ENCODE data around the gene SULF2. TPM values are rescaled to one million over a fixed set of nuclear protein-coding genes. Genes with fewer than 3 reads are reported as not detected.

SULF2 gene
- total RNA-seq, 1 donor: 74.7 TPM

DNA sequence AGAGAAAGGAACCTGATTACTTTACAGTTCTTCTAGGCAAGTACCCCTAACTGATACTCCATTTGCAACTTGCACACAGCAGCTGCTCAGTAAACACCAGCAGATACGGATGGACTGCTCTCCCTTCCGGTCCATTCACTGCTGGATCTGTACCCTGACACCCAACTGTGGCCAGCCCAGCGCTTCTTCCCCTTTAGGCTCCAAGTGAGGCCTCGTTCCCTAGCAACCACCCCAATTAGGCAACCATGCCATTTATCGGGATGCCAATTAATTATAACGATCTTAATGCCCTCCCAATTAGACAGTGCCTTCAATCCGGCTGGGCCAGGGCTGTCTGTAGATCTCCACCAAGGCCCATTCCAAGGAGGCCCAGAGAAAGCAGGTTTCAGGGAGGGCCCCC lies 3.2 kb downstream of the SULF2 start:
- Histone ChIP-seq H3K9me3 (ENCODE audit: low read depth, low read length) (no peaks in the 10 kb centered on the region), H3K4me3 (ENCODE audit: low read length) (no peak overlapping the region), H3K27me3 (ENCODE audit: insufficient read depth, low read length) (peaks cover 26% of the 10 kb centered on the region), H3K4me1 (ENCODE audit: insufficient read depth, low read length) (peaks cover 38% of the 10 kb centered on the region)

DNA sequence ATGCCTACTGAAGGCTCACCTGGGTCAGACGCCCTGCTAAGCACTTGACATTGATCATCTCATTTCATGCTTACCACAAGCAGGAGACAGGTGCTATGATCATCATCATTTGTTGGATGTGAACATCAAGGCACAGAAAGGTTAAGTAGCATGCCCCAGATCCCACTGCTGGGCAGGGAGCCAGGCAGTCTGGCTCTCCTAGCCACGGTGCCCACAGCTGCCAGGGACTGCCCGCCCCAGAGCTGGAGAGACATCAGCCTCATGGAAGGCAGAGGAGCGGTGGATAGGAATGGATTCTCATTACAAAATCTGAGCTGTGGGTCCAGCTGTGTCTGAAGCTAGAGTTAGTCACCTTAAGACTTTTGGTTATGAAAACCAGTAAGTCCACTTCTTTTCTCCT lies 3.6 kb downstream of the SULF2 start:
- H3K4me1 ChIP-seq (ENCODE audit: insufficient read depth, low read length): peaks cover 39% of the 10 kb centered on the region
- no peak overlapping the region for H3K4me3 ChIP-seq (ENCODE audit: low read length)
- H3K9me3 ChIP-seq (ENCODE audit: low read depth, low read length): no peaks in the 10 kb centered on the region
- H3K27me3 ChIP-seq (ENCODE audit: insufficient read depth, low read length): peaks cover 22% of the 10 kb centered on the region

DNA sequence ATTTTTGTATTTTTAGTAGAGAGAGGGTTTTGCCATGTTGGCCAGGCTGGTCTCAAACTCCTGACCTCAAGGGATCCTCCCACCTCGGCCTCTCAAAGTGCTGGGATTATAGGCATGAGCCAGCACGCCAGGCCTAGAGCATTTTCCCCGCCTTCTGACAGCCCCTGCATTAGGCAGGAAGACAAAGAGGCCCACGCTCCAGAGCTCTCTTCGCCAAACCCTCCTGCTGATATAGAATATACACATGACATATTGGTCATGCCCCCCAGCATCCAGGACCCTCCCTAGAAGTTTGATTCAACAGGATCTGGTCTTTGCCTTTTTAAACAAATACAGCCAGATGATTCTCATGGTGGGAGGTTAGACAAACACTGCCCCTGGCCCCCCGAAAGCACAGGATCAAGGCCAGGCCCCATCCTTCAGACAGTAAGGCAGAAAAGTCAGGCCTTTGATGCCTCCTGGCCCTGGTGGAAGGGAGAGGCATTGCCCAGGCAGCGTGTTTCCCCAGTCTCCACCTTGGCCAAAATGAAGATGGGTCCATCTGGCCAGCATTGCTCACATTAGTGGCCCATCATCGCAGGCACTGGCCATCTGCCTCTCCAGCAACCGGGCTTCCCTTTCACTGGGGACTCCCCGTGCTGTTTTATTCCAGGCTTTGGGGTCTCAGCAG lies 4.4 kb downstream of the SULF2 start:
- no peak overlapping the region for H3K4me3 ChIP-seq (ENCODE audit: low read length)
- H3K27me3 ChIP-seq (ENCODE audit: insufficient read depth, low read length): peaks cover 21% of the 10 kb centered on the region
- peaks cover 43% of the 10 kb centered on the region for H3K4me1 ChIP-seq (ENCODE audit: insufficient read depth, low read length)
- no peaks in the 10 kb centered on the region for H3K9me3 ChIP-seq (ENCODE audit: low read depth, low read length)

DNA sequence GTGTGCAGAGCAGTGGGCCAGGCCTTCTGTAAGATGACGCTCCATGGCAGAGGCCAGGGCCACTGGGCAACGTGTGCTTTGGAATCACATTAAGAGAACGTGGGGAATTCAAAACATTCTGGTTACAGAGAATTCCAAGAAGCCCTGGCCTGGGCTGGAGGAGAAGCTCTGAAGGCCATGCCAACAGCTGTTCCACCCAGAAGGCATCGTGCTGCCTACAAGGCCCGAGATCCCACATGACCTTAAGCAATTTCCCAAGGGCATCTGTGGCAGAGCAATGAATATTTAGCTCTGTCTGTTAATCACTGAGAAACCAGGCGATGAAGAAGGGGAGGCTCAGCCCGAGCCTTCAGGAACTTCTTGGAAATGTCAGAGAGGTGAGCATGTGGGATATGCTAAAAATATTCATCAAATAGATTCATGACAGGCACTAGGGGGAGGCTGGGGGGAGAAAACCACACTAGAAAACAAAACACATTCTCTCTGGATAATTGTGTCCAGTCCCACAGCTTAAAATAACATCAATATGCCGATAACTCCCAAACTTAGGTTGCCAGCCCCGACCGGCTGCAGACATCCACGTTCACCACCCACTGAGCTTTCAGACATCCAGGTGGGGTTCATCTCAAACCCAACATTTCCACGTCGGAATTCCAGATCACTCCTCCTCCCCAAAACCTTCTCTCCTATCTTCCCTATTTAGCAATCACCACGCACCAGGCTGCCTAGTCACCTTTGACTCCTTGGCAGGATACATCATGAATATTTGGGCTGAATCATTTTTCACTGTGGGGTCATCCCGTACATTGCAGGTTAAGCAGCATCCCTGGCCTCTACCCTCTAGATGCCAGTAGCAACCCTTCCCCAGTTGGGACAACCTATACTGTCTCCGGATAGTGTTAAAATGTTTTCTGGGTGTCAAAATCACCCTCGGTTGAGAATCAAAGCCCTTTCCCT lies 6.6 kb downstream of the SULF2 start:
- Histone ChIP-seq H3K4me3 (ENCODE audit: low read length) (no peak overlapping the region), H3K9me3 (ENCODE audit: low read depth, low read length) (no peaks in the 10 kb centered on the region), H3K27me3 (ENCODE audit: insufficient read depth, low read length) (peaks cover 11% of the 10 kb centered on the region), H3K4me1 (ENCODE audit: insufficient read depth, low read length) (peaks cover 46% of the 10 kb centered on the region)

DNA sequence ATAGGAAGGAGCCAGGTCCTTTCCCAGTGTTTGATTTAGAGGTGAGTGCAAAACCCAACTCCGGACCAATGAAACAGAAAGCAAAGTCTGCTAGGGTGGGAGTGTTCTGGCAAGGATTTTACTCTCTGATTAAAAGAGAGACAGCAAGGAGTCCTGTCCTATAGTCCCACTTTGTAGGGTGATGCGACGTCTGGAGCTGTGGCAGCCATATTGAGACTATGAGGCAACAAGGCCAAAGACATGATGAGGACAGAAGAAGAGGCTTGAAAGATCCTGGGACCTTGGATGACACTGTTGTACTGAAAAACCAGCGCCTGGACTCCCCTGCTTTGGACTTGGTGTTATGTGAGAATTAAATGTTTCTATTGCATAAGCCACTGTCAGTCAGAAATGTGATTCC lies 8.1 kb downstream of the SULF2 start:
- Histone ChIP-seq H3K4me3 (ENCODE audit: low read length) (no peak overlapping the region), H3K27me3 (ENCODE audit: insufficient read depth, low read length) (no peaks in the 10 kb centered on the region), H3K9me3 (ENCODE audit: low read depth, low read length) (no peaks in the 10 kb centered on the region), H3K4me1 (ENCODE audit: insufficient read depth, low read length) (peaks cover 51% of the 10 kb centered on the region)

DNA sequence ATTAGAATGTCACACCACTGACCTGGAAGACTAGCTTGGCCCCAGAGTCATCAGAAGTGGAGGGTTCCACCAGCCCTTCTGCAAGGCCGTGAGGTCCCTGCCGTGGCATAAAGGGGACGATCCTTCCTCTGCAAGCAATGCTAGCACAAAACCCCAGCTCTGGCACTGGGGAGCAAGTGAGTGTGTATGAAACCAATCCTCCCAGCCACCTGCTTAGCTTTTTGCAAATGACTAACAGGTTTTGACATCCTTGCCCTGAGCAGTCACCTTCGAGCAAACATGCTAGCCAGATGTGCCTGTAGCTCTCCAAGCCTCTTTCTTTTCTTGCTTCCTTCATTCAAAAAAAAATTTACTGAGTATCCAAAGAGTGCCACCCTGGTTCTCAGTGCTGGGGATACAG lies 8.6 kb downstream of the SULF2 start:
- Histone ChIP-seq H3K9me3 (ENCODE audit: low read depth, low read length) (no peaks in the 10 kb centered on the region), H3K4me1 (ENCODE audit: insufficient read depth, low read length) (peaks cover 52% of the 10 kb centered on the region), H3K27me3 (ENCODE audit: insufficient read depth, low read length) (no peaks in the 10 kb centered on the region), H3K4me3 (ENCODE audit: low read length) (no peak overlapping the region)

DNA sequence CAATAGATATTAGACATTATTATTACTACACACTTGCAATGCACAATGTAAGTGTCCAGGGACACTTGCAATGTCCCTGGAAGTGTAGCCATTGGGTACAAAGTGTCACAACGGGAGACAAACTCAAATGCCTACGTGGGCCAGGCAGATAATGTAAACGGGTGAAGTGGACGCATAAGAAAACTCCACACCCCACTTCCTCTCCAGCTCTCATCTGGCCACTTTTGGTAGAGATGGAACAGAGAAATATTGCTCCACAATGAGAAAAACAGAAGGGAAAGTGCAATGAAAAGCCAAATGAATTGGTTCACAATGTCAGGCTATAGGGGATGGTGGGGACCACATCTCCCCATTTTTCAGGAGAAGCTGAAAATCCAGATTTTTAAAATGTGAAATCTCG lies 9.4 kb downstream of the SULF2 start:
- Histone ChIP-seq H3K4me3 (ENCODE audit: low read length) (no peak overlapping the region), H3K9me3 (ENCODE audit: low read depth, low read length) (no peaks in the 10 kb centered on the region), H3K4me1 (ENCODE audit: insufficient read depth, low read length) (peaks cover 58% of the 10 kb centered on the region)

DNA sequence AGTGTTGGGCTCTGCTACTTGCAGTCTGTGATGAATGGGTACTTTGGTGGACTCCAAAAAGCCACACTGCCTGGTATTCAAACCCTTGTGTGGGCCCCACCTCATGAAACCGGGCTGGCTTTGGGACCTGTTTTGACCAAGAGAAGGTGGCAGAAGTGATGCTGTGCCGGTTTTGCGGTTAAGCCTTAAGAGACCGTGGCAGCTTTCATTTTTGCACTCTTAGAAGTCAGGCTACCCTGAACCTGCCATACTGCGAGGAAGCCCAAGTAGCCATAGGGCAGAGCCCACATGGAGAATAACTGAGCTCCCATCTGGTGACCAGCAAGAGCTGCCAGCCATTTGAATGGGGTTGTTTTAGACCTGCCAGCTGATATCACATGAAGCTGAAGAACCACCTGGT lies 10.2 kb downstream of the SULF2 start:
- Histone ChIP-seq H3K4me3 (ENCODE audit: low read length) (no peak overlapping the region), H3K9me3 (ENCODE audit: low read depth, low read length) (no peaks in the 10 kb centered on the region), H3K27me3 (ENCODE audit: insufficient read depth, low read length) (no peaks in the 10 kb centered on the region), H3K4me1 (ENCODE audit: insufficient read depth, low read length) (peaks cover 66% of the 10 kb centered on the region)

More for the DNA sequence above, 9.4 kb downstream of the SULF2 start:
- H3K27me3 ChIP-seq (ENCODE audit: insufficient read depth, low read length): no peaks in the 10 kb centered on the region

DNA sequence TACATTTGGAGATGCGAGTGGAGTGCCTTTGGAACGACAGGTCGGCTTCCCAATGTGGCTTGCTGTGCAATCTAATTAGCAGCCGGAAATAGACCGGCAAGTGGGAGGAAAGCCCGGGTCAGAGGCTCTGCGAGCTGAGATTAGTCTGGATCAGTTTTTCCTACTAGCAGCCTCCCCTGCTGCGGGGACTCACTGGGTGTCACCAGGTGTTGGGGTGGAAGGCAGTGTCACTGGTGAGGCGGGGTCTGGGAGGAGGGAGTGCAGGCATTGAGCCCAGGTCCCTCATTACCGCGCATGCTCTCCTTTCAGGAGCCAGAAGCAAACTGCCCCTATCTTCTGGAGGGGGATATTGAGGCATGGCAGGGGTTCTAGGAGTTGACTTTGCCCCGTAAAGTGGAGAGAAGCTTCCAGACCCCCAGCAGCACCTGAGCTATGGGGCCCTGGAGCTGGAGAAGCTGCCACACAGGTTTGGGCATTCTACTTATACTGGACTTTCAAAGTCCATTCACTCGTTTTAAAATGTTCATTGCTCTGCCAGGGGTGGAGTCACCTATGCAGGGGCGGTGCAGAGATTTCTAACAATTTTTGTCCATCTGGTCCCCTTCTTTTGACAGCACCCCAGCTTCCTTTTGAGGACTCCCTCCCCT lies 11.0 kb downstream of the SULF2 start:
- H3K9me3 ChIP-seq (ENCODE audit: low read depth, low read length): no peaks in the 10 kb centered on the region
- no peak overlapping the region for H3K4me3 ChIP-seq (ENCODE audit: low read length)
- H3K27me3 ChIP-seq (ENCODE audit: insufficient read depth, low read length): no peaks in the 10 kb centered on the region
- peaks cover 74% of the 10 kb centered on the region for H3K4me1 ChIP-seq (ENCODE audit: insufficient read depth, low read length)

DNA sequence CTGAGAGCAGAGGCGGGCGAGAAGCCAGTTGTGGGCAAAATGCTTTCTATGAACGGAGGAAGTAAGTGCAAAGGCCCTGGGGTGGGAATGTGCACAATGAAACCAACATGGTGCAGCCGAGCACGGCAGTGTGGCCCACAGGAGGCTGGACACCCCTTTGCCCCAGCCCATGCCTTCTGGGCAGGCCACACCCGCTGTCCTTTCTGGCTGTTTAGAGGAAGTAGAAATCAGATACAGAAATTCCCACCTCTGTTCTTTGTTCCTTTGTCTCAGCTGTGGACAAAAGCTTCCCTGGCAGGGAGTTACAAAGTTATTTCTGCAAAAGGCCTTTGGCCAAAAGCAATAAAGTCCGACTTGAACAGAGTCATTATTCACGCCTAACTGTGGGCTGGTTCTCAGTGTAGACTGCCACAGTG lies 11.9 kb downstream of the SULF2 start:
- Histone ChIP-seq H3K27me3 (ENCODE audit: insufficient read depth, low read length) (no peaks in the 10 kb centered on the region), H3K4me1 (ENCODE audit: insufficient read depth, low read length) (peaks cover 82% of the 10 kb centered on the region), H3K4me3 (ENCODE audit: low read length) (no peak overlapping the region), H3K9me3 (ENCODE audit: low read depth, low read length) (no peaks in the 10 kb centered on the region)

DNA sequence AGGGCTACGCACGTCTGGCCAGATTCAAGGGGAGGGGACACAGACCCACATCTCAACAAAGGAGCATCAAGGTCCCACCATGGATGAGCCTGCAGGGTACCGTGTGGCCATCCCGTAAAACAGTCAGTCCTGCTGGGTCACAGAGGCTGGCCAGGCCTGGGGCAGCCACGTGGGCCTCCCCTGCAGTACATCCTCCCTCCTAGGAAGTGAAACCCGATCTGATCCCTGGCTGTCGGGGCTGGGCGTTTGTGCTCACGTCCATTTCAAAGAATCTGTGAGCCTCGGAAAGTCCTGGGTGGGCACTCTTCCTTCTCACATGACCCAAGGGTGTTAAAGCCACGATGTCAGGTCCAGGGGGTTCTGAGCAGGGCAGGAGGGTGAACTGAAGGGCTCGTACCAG lies 14.3 kb downstream of the SULF2 start:
- H3K27me3 ChIP-seq (ENCODE audit: insufficient read depth, low read length): no peaks in the 10 kb centered on the region
- H3K4me1 ChIP-seq (ENCODE audit: insufficient read depth, low read length): peaks cover 93% of the 10 kb centered on the region
- H3K4me3 ChIP-seq (ENCODE audit: low read length): no peak overlapping the region
- H3K9me3 ChIP-seq (ENCODE audit: low read depth, low read length): no peaks in the 10 kb centered on the region

DNA sequence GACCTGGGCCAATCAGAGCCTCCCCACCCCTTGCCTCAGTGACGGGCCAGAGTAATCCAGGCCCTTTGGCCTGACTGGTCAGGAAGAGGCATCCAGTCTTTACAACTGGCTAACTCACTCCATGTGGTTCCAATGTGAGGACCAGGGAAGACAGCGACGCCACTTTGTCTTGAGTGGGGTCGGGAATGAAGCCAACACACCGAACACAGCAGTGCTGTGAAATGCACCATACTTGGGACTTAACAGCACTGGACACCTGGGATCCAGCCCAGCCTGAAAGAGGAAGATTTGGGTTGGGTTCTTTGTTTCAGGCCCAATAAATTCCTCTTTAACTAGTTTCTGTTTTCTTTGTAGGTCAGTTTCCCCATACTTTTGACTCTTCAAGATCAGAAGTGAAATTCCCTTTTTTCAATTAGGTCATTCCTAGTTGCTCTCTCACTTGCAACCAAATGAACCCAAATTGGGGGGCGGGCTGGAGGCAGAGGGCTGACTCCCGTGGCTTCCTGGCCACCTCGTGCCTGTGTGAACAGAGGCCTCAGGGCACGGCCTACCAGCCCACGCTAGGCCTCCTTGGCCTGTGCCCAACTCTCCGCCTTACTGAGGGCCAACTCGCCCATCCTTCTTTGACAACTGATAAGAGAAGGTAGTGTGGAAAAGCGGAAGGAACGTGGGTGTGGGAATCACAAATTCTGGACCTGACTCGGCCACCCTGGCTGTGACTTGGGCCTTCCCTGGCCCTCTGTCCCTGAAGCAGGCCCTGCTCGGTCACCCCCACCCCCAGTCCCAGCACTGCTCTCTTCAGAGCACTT lies 17.1 kb downstream of the SULF2 start:
- Histone ChIP-seq H3K4me1 (ENCODE audit: insufficient read depth, low read length) (peaks cover 92% of the 10 kb centered on the region), H3K27me3 (ENCODE audit: insufficient read depth, low read length) (no peaks in the 10 kb centered on the region), H3K4me3 (ENCODE audit: low read length) (no peak overlapping the region), H3K9me3 (ENCODE audit: low read depth, low read length) (no peaks in the 10 kb centered on the region)

DNA sequence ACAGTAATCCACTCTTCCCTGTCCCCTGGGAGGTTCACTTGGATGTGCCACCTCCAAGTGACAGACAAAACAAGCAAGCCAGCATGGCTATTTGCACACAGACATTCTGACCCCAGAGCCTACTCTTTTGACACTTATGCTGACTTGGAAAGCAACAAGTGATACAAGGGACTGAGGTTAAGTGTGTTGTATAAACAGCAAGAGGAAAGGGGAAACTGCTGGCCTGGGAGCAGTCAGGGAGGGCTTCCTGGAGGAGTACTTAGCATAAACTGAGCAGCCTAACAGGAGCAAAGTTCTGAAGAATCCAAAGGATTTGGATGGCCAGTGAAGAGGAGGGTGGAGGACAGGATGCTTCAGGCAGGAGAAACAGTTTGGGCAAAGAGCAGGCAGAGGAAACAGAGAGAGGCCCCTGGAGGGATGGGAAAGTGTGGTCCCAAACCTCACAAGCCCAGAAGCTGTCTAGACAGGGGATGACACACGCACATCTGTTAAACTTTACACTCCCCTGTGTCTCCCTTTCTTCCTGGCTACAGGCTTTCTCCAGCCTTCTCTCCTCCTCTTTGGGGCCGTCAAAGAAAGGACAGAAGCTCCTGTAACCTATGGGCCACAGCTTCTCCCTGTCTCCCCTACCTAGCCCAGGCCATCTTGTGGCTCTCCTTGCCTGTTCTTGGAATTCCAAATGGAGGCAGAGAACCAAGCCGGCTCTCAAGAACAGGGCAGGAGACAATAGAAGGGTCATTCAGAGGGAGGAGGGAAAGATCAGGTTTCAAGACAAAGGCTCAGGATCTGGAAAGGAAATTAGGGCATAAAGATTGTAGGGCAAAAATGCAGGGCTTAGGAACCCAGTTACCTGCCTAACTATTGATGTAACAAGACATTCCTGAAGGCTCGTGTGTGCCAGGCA lies 19.3 kb downstream of the SULF2 start:
- no peaks in the 10 kb centered on the region for H3K9me3 ChIP-seq (ENCODE audit: low read depth, low read length)
- H3K4me3 ChIP-seq (ENCODE audit: low read length): no peak overlapping the region
- H3K4me1 ChIP-seq (ENCODE audit: insufficient read depth, low read length): peaks cover 75% of the 10 kb centered on the region
- no peaks in the 10 kb centered on the region for H3K27me3 ChIP-seq (ENCODE audit: insufficient read depth, low read length)

DNA sequence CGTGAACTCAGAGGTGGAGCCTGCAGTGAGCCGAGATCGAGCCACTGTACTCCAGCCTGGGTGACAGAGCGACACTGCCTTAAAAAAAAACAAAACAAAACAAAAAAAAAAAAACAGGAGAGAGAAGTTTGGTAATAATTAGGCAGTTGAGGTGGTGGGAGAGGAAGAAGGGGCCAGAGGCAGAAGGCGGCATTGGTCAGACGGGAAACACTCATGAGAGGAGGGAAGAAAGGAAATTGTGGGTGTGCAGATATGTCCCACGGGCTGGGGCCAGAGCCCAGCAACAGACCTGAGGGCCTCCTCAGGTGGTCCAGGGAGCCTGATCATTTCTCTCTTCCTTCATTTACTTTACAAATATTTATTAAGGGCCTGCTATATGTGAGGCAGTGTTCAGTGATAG lies 20.0 kb downstream of the SULF2 start:
- H3K9me3 ChIP-seq (ENCODE audit: low read depth, low read length): no peaks in the 10 kb centered on the region
- no peak overlapping the region for H3K4me3 ChIP-seq (ENCODE audit: low read length)
- H3K4me1 ChIP-seq (ENCODE audit: insufficient read depth, low read length): peaks cover 69% of the 10 kb centered on the region
- H3K27me3 ChIP-seq (ENCODE audit: insufficient read depth, low read length): no peaks in the 10 kb centered on the region

Data from mononuclear cell (primary cell).